22Rv1 (cell line): ENCODE data around the gene TBC1D22B.

Source experiments
- CTCF ChIP-seq: fragments of 450-650 bp; IDR thresholded peaks from 2 replicates; pipeline ENCODE4 v1.5.1; 2017; ENCODE audit warnings: mild to moderate bottlenecking
- ZFX ChIP-seq: fragments of 450-650 bp; IDR thresholded peaks from 2 replicates; pipeline ENCODE4 v1.6.1; 2017; ENCODE audit warnings: antibody characterized with exemption, borderline replicate concordance

GRCh38 chr6:37273690-37274089 lies 16.1 kb downstream of the TBC1D22B start:
- no peak for TF ChIP-seq CTCF
- no peak for TF ChIP-seq ZFX
